AG08395 (cell line): ENCODE measurements around the gene ZNF784.

ENCODE experiments used
- DNase-seq: peaks from one replicate; pipeline ENCODE4 v3.0.0; 2012; ENCODE audit warnings: mixed read lengths, low spot score

The ZNF784 gene

GRCh38 chr19:55656552-55656951 lies 32.2 kb upstream of the ZNF784 start:
- DNase-seq, result no peak

GRCh38 chr19:55655648-55656040 lies 31.3 kb upstream of the ZNF784 start:
- DNase-seq, result no peak

- peak; percentile 98 for DNase-seq
Observed at GRCh38 chr19:55654868-55655647, 30.7 kb upstream of the ZNF784 start, which contains the start of gene U2AF2. TSS of gene U2AF2 (plus strand) at chr19:55655035. CDS start at chr19:55655105, 70 bp downstream.

- DNase-seq, result peak; percentile 94
Observed at GRCh38 chr19:55654323-55654867, 30.0 kb upstream of the ZNF784 start.

- peak; percentile 98 for DNase-seq
Observed at GRCh38 chr19:55653651-55654322, 29.4 kb upstream of the ZNF784 start.

- no peak for DNase-seq
Observed at GRCh38 chr19:55652311-55653128, 28.2 kb upstream of the ZNF784 start.

GRCh38 chr19:55651236-55651635 lies 26.9 kb upstream of the ZNF784 start:
- DNase-seq, result no peak

GRCh38 chr19:55650602-55651230 lies 26.4 kb upstream of the ZNF784 start:
- no peak for DNase-seq

GRCh38 chr19:55650126-55650557 lies 25.8 kb upstream of the ZNF784 start:
- DNase-seq, result no peak

- no peak for DNase-seq
Observed at GRCh38 chr19:55649268-55650125, 25.1 kb upstream of the ZNF784 start.

- DNase-seq, result no peak
Observed at GRCh38 chr19:55648585-55649267, 24.4 kb upstream of the ZNF784 start.

- peak; percentile 67 for DNase-seq
Observed at GRCh38 chr19:55647732-55648584, 23.6 kb upstream of the ZNF784 start, which contains the start of gene CCDC106. TSS of gene CCDC106 (plus strand) at chr19:55648212. CDS start at chr19:55649047, 835 bp downstream.

GRCh38 chr19:55646889-55647731 lies 22.7 kb upstream of the ZNF784 start:
- no peak for DNase-seq

GRCh38 chr19:55645512-55645881 lies 21.1 kb upstream of the ZNF784 start:
- DNase-seq, result no peak

- no peak for DNase-seq
Observed at GRCh38 chr19:55644842-55645511, 20.6 kb upstream of the ZNF784 start.

- no peak for DNase-seq
Observed at GRCh38 chr19:55644191-55644833, 19.9 kb upstream of the ZNF784 start.

GRCh38 chr19:55643887-55644176 lies 19.5 kb upstream of the ZNF784 start:
- DNase-seq, result no peak
